IMR-90 (cell line): ENCODE measurements around the gene FAXC.

ENCODE experiments used
- BHLHE40 ChIP-seq: fragments of 150-350 bp; IDR thresholded peaks from 2 replicates; pipeline ENCODE4 v1.6.1; 2016; ENCODE audit warnings: mild to moderate bottlenecking, low read depth, low read length
- CEBPB ChIP-seq: IDR thresholded peaks from 2 replicates; pipeline ENCODE4 v1.6.1; 2012; ENCODE audit warnings: low read depth, low read length, improper control_type of control experiment
- CHD1 ChIP-seq: IDR thresholded peaks from 2 replicates; pipeline ENCODE4 v1.6.1; 2012; ENCODE audit warnings: low read depth, low read length, improper control_type of control experiment
- FOS ChIP-seq: fragments of 150-350 bp; IDR thresholded peaks from 2 replicates; pipeline ENCODE4 v1.6.1; 2016; ENCODE audit warnings: low read depth, low read length
- MAFK ChIP-seq: IDR thresholded peaks from 2 replicates; pipeline ENCODE4 v1.6.1; 2012; ENCODE audit warnings: low read depth, low read length, improper control_type of control experiment
- MAZ ChIP-seq: IDR thresholded peaks from 2 replicates; pipeline ENCODE4 v1.6.1; 2012; ENCODE audit warnings: low read depth, mild to moderate bottlenecking, low read length, improper control_type of control experiment, moderate library complexity, borderline replicate concordance
- MXI1 ChIP-seq: IDR thresholded peaks from 2 replicates; pipeline ENCODE4 v1.6.1; 2012; ENCODE audit warnings: low read depth, mild to moderate bottlenecking, low read length, moderate library complexity, borderline replicate concordance
- POLR2A ChIP-seq: IDR thresholded peaks from 2 replicates; pipeline ENCODE4 v1.6.1; 2012; ENCODE audit warnings: mild to moderate bottlenecking, low read depth, low read length
- RAD21 ChIP-seq: IDR thresholded peaks from 2 replicates; pipeline ENCODE4 v1.6.1; 2012; ENCODE audit warnings: low read length, improper control_type of control experiment
- RCOR1 ChIP-seq: IDR thresholded peaks from 2 replicates; pipeline ENCODE4 v1.6.1; 2012; ENCODE audit warnings: mild to moderate bottlenecking, low read length, improper control_type of control experiment; ENCODE audit not compliant: insufficient replicate concordance
- SMC3 ChIP-seq: fragments of 150-350 bp; IDR thresholded peaks from 2 replicates; pipeline ENCODE4 v1.6.1; 2016; ENCODE audit warnings: low read depth, mild to moderate bottlenecking, antibody characterized with exemption, low read length, moderate library complexity
- TF ChIP-seq, protein P1 (sequence below): conservative IDR thresholded peaks from 2 replicates; pipeline ENCODE4 v1.5.1; 2012; ENCODE audit warnings: mild to moderate bottlenecking, low read depth, low read length, improper control_type of control experiment
- TF ChIP-seq, protein P2 (sequence below): fragments of 150-350 bp; IDR thresholded peaks from 2 replicates; pipeline ENCODE4 v1.6.1; 2017; ENCODE audit warnings: mild to moderate bottlenecking, antibody characterized with exemption, low read length, low read depth
- TF ChIP-seq, protein P3 (sequence below): fragments of 150-350 bp; IDR thresholded peaks from 2 replicates; pipeline ENCODE4 v1.6.1; 2016; ENCODE audit warnings: low read depth, mild to moderate bottlenecking, low read length, moderate library complexity, borderline replicate concordance

DNA sequence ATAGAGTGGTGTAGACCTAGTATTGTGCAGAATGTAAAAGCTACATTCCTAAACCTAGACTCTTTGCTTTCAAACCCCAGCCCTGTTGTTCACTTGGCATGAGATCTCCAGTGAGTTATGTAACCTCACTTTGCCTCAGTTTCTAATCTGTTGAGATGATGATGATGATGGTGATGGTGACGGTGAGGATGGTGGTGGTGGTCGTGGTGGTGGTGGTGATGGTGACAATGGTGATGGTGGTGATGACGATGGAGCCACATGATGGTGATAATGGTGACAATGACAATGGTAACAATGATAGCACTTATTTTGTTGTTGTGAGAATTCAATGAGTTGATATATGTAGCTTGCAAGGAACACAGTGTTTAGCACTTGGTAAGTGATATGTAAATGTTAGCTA is 80.3 kb downstream of the FAXC start:
- TF ChIP-seq, protein P1, sequence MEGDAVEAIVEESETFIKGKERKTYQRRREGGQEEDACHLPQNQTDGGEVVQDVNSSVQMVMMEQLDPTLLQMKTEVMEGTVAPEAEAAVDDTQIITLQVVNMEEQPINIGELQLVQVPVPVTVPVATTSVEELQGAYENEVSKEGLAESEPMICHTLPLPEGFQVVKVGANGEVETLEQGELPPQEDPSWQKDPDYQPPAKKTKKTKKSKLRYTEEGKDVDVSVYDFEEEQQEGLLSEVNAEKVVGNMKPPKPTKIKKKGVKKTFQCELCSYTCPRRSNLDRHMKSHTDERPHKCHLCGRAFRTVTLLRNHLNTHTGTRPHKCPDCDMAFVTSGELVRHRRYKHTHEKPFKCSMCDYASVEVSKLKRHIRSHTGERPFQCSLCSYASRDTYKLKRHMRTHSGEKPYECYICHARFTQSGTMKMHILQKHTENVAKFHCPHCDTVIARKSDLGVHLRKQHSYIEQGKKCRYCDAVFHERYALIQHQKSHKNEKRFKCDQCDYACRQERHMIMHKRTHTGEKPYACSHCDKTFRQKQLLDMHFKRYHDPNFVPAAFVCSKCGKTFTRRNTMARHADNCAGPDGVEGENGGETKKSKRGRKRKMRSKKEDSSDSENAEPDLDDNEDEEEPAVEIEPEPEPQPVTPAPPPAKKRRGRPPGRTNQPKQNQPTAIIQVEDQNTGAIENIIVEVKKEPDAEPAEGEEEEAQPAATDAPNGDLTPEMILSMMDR = no peak
- no peak for TF ChIP-seq POLR2A
- TF ChIP-seq FOS = no peak
- TF ChIP-seq RAD21 = no peak
- no peak for TF ChIP-seq MXI1
- TF ChIP-seq BHLHE40 = no peak
- no peak for TF ChIP-seq MAZ
- TF ChIP-seq CEBPB = no peak
- no peak for TF ChIP-seq MAFK
- TF ChIP-seq RCOR1 = no peak
- no peak for TF ChIP-seq CHD1
- TF ChIP-seq SMC3 = no peak
- TF ChIP-seq, protein P2, sequence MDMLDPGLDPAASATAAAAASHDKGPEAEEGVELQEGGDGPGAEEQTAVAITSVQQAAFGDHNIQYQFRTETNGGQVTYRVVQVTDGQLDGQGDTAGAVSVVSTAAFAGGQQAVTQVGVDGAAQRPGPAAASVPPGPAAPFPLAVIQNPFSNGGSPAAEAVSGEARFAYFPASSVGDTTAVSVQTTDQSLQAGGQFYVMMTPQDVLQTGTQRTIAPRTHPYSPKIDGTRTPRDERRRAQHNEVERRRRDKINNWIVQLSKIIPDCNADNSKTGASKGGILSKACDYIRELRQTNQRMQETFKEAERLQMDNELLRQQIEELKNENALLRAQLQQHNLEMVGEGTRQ = no peak
- TF ChIP-seq, protein P3, sequence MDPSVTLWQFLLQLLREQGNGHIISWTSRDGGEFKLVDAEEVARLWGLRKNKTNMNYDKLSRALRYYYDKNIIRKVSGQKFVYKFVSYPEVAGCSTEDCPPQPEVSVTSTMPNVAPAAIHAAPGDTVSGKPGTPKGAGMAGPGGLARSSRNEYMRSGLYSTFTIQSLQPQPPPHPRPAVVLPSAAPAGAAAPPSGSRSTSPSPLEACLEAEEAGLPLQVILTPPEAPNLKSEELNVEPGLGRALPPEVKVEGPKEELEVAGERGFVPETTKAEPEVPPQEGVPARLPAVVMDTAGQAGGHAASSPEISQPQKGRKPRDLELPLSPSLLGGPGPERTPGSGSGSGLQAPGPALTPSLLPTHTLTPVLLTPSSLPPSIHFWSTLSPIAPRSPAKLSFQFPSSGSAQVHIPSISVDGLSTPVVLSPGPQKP = no peak
